Testis (tissue), 3 donors: Measurements from ENCODE around the gene DCP1B. TPM values are rescaled to one million over a fixed set of nuclear protein-coding genes. Genes with fewer than 3 reads are reported as not detected.

ENCODE experiments used
- DNase-seq: peaks from one replicate; pipeline ENCODE4 v3.0.0-alpha.2; 2019
- H3K27ac ChIP-seq, 2 donors: fragments of 200-600 bp; sonication (generic); one replicate each; pipeline ENCODE4 v1.5.1; 2019
- H3K27me3 ChIP-seq: fragments of 200-600 bp; sonication (generic); one replicate; pipeline ENCODE4 v1.5.1; 2019
- H3K36me3 ChIP-seq: fragments of 200-600 bp; sonication (generic); one replicate; pipeline ENCODE4 v1.5.1; 2017; ENCODE audit warnings: low read depth; ENCODE audit errors: missing control alignments
- H3K4me1 ChIP-seq: fragments of 200-600 bp; sonication (generic); one replicate; pipeline ENCODE4 v1.5.1; 2019
- H3K4me3 ChIP-seq, 2 donors: fragments of 200-600 bp; sonication (generic); one replicate each; pipeline ENCODE4 v1.5.1; 2017 to 2019
- H3K9me3 ChIP-seq: fragments of 200-600 bp; sonication (generic); one replicate; pipeline ENCODE4 v1.5.1; 2017
- POLR2A ChIP-seq: fragments of 450-650 bp; IDR thresholded peaks from one replicate; pipeline ENCODE4 v1.6.1; 2017; ENCODE audit warnings: antibody characterized with exemption, mild to moderate bottlenecking, moderate library complexity
- WGBS, 2 donors: methylation state at CpG; one replicate each; pipeline ENCODE4 v1.1.5; 2018; 5-methylcytosine and 5-hydroxymethylcytosine counted together
- intact Hi-C: fragments of 100-400 bp; cut with DNase I; formaldehyde crosslinking; loops from one replicate; pipeline ENCODE4 v1.15.1; 2023; ENCODE audit warnings: low total_unique reads
- polyA plus RNA-seq: library from polyadenylated mRNA; stranded (reverse); fragments of 350-450 nt; fragmentation: Illumina TruSeq; extraction: RNeasy Lipid Tissue Mini Kit (QIAGEN cat#74804); gene quantifications from one replicate; pipeline ENCODE4 v1.2.3, GENCODE V29; 2014; ENCODE audit warnings: low read depth, low replicate concordance; ENCODE audit not compliant: insufficient read depth
- total RNA-seq, 2 donors: library from RNA; depleted of rRNA; stranded (reverse); fragments of >200 nt; gene quantifications; one replicate each; pipeline ENCODE4 v1.2.3, GENCODE V29; 2016
- TF ChIP-seq, protein P1 (sequence below), 3 experiments: fragments of 450-650 bp in 2 of 3; fragments of 200-600 bp in 1 of 3; sonication (generic) in 1 of 3; IDR thresholded peaks; one replicate each; pipeline ENCODE4 v1.5.1; 2016 to 2019; ENCODE audit warnings: antibody characterized with exemption in 3 of 3, mild to moderate bottlenecking in 2 of 3, moderate library complexity in 1 of 3

DCP1B gene
- total and polyA plus RNA-seq, 3 donors from 2014 or later: 36.6 to 56.1 (median 40.0) TPM

DNA sequence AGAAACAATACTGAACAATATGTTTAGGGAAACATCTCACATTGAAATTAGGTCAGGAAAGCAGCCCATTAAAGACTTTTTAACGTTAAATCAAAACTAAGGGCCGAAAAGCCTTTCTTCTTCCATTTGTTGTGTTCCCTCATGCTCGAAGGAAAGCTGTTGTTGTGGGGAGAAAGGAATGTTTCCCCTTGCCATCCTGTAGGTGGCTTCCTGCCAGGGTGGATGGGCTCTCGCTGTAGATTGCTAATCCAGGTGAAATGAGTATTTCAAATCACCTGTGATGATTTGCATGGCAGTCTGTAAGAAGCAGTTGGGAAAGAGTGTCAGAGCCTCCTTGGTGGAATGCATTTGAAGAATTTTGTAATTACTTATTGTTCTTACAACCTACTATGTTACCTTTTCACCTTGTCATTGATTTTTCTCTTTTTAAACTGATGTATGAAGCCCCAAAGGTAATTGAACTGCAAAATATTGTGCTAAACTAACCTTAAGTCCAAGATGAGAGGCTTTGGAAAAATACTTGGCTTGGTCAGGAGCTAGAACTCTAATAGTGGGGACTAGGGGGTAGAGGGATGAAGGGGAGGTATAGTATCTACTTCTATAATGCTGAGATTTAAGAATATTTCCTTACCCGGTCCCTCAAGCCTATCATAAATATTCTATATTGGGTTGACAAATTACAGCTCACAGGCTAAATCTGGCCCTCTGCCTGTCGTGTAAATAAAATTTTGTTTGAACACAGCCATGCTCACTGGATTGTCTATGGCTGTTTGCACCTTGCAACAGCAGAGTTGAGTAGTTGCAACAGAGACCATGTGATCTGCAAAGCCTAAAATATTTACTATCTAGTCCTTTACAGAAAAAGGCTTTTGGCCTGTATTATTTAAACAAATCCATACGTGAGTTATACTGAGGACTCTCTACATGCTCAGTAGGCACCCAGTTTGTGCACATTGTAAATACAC is 7.7 kb upstream of the DCP1B start:
- no peaks in the 10 kb centered on the region for H3K4me1 ChIP-seq
- TF ChIP-seq POLR2A: no peak
- TF ChIP-seq, protein P1, sequence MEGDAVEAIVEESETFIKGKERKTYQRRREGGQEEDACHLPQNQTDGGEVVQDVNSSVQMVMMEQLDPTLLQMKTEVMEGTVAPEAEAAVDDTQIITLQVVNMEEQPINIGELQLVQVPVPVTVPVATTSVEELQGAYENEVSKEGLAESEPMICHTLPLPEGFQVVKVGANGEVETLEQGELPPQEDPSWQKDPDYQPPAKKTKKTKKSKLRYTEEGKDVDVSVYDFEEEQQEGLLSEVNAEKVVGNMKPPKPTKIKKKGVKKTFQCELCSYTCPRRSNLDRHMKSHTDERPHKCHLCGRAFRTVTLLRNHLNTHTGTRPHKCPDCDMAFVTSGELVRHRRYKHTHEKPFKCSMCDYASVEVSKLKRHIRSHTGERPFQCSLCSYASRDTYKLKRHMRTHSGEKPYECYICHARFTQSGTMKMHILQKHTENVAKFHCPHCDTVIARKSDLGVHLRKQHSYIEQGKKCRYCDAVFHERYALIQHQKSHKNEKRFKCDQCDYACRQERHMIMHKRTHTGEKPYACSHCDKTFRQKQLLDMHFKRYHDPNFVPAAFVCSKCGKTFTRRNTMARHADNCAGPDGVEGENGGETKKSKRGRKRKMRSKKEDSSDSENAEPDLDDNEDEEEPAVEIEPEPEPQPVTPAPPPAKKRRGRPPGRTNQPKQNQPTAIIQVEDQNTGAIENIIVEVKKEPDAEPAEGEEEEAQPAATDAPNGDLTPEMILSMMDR (IDR thresholded peaks at IDR 0.05): no peak
- no peaks in the 10 kb centered on the region for H3K9me3 ChIP-seq
- H3K4me3 ChIP-seq: no peak overlapping the region
- no peaks in the 10 kb centered on the region for H3K36me3 ChIP-seq
- 87% methylated on average over 7 of the region's 7 CpGs for WGBS, 2 donors
- no peak for DNase-seq
- intact Hi-C loops: no loop called here
- no peak overlapping the region for H3K27ac ChIP-seq
- H3K27me3 ChIP-seq: no peaks in the 10 kb centered on the region

DNA sequence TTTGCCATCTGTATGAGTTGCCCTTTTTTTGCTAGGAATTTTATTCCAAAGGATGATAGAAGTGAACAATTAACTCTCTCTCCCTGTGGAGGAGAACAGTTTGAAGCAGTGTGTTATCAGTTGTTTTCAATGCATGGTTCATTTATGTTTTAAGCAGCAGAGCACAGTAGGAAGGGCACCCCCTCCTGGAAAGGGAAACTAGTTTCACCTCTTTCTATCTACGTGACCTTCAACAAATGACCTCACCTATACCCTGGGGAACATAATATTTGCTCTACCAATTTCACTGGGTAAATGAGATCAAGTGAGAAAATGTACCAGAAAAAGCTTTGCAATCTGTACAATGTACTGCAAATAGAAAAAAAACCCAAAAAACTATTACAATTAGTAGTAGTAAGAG is 5.4 kb upstream of the DCP1B start:
- TF ChIP-seq, protein P1 (IDR thresholded peaks at IDR 0.05): no peak
- 43 to 72% methylated on average over 1 of the region's 1 CpG for WGBS, 2 donors
- intact Hi-C loops: no loop called here

DNA sequence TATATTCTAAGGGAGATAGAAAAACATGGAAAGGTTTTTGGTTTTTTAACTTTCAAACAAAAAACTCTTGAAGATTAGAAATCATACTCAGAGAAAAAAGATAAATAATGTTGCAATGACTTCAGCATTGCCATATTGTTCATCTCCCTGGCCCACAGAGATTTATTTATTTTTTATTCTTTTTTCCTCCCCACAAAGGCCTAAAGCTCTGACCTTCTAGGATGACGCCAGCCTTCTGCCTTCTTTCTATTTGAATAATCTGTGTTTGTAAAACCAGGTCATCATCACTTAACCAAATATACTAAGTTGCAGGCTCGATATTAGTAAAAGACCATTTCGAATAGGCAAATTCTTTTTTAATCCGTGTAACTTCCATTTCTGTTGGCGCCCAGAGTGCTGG is 4.4 kb upstream of the DCP1B start:
- WGBS, 2 donors: 88 to 93% methylated on average over 5 of the region's 5 CpGs
- H3K9me3 ChIP-seq: no peaks in the 10 kb centered on the region
- DNase-seq: no peak
- intact Hi-C loops: no loop called here
- no peak for TF ChIP-seq POLR2A
- TF ChIP-seq, protein P1 (IDR thresholded peaks at IDR 0.05): no peak
- no peak overlapping the region for H3K4me3 ChIP-seq
- H3K36me3 ChIP-seq: no peaks in the 10 kb centered on the region
- no peaks in the 10 kb centered on the region for H3K4me1 ChIP-seq
- no peak overlapping the region for H3K27ac ChIP-seq
- no peaks in the 10 kb centered on the region for H3K27me3 ChIP-seq

More for the DNA sequence above, 5.4 kb upstream of the DCP1B start:
- Histone ChIP-seq H3K9me3 (no peaks in the 10 kb centered on the region), H3K36me3 (no peaks in the 10 kb centered on the region), H3K27ac (no peak overlapping the region), H3K27me3 (no peaks in the 10 kb centered on the region), H3K4me3 (no peak overlapping the region), H3K4me1 (no peaks in the 10 kb centered on the region)
- DNase-seq: no peak

DNA sequence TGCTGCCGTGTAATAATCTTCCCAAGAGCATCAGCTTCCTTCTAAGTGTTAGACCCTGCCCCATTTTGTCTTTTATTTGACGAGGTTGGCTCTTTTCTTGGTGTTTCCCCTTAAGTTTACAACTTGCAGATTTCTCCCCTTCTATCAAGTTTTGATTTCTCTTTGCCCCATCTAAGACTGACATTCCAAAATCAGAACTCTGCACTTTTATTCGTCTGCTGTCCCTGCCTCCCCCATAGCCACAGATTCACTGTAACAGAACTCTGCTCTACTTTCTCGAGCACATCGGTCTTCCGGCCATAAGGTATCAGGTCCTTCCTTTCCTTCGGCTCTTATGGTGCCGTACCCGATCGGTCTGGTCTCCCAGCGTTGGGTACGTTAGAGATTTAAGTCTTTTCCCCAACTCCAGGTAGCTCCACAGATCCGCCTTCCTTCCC is 563 bp downstream of the DCP1B start:
- WGBS, 2 donors: 0 to 2% methylated on average over 13 of the region's 13 CpGs
- H3K36me3 ChIP-seq: no peaks in the 10 kb centered on the region
- no peaks in the 10 kb centered on the region for H3K9me3 ChIP-seq
- TF ChIP-seq POLR2A: no peak
- TF ChIP-seq, protein P1 (IDR thresholded peaks at IDR 0.05): no peak
- H3K4me3 ChIP-seq: peak overlapping the region; percentile 84 to 98
- intact Hi-C loops: no loop called here
- no peaks in the 10 kb centered on the region for H3K27me3 ChIP-seq
- peaks cover 5% of the 10 kb centered on the region for H3K4me1 ChIP-seq
- DNase-seq: no peak
- H3K27ac ChIP-seq: peak overlapping the region; percentile 88 to 92
